HG03521 (cell line): ENCODE results near the gene TRMT2A.
"Not testable (repeated sequence)": the region's sequence is repeated elsewhere in the genome, so short reads cannot be mapped to it uniquely, and the experiment has no call there.

Experiments used
- ATAC-seq: cut with Tn5 transposase; IDR thresholded peaks from one replicate; pipeline ENCODE4 v1.9.1; 2021; ENCODE audit warnings: mild to moderate bottlenecking, moderate library complexity; ENCODE audit not compliant: unreplicated experiment

TRMT2A gene

DNA sequence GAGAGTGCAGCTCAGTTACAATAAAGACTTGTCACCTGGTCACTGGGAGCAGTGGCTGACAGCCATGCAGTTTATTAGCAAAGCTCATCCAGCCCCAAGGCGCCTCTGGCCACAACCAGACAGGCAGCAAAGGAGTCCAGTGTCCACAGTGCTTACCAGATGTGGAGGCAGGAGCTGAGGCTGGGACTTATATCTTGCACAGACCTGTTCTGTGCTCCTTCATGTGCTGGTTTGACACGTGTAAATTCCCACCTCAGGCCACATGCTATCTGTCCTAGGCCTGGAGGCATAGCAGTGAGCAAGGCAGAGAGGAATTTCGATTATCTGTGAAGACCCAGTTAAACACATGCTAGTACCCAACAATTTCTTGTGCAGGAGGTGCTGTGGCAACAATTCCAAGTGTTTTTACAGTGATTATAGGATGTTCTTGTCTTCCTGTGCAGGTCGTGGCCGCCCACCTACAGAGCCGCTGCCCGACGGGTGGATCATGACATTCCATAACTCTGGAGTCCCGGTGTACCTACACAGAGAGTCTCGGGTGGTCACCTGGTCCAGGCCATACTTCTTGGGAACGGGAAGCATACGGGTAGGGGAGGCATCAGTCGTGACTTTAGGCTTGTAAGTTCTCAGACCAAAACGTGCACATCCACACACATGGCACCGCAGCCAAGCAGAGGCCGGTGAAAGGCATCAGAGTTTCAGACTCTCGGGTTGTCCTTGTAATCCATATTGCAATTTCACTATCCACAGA is 27.6 kb downstream of the TRMT2A start:
- ATAC-seq, result no peak

DNA sequence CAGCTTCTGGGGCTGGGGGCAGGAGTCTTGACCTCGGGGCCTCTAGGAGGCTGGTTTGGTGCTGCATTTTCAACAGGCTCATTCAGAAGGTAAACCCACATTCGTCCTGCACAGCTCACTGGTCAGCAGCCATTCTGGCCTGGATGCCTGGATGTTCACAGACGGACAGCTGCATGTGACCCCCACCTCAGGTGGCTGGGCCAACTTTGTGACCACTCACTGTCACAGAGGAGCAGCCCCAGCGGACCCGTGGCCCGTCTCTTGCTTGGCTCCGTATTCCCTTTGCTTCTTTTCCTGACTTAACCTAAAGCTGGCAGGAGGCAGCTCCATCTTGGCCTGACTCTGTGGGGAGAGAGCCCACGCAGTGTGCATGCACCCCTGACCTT is 28.8 kb downstream of the TRMT2A start:
- no peak for ATAC-seq

DNA sequence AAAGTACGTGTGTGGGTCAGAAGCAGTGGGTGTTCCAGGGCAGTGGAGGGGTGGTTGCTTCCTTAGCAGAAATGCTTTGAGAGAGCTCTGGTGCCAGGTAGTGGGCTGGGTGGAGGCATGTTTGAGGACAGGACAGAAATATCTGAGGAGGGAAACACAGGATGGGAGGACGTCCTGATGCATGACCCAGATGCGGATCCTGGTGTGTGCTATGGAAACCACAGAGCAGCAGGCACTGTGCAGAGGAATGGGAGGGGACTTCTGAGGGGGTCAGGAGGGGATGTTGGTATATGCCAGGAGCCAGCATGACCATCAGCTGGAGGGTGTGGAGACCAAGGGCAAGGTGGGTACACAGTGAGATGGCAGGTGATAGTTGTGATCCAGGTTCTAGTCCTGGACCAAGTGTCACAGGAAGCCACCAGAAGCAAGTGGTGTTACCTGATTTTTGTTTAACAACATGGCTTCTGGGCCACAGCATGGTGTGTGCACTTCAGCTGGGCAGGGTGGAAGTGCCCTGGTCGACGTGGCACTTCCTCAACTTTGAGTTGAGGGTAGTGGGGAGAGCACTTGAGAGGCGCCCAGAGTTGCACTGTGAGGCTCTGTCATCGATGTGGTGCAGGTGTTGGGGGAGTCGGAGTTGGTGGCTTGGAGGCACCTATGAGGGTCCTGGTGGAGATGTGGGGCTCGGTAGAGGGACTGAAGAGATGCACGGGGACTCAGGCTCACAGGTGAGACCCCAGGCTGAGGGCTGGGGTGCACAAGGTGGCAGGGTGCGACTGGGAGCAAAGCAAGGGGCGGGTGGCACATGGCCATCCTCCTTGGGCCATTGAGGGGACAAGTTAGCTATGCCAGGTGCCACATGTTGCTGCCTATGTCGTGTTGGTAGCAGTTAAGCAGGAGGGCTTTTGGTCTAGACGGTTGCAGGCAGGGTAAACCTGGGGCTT is 29.4 kb downstream of the TRMT2A start:
- no peak for ATAC-seq

DNA sequence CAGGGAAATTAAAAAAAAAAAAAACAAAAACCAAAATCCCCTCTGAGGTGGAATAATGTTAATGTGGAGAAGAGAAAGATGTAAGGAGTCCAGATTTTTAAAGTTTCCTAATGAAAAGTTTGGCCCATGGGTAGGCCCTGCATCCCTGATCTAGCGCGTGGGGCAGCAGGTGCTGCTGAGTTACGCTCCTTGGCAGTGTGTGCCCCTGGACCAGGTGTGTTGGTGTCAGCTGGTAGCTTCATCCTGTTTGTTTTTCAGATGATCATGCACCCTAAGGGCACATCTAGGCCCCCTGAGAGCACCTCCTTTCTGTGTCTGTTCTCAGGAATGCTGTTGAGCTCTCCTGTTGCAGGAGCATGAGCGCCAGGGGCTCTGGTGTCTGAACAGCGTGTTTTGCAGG is 30.3 kb downstream of the TRMT2A start:
- no peak for ATAC-seq

DNA sequence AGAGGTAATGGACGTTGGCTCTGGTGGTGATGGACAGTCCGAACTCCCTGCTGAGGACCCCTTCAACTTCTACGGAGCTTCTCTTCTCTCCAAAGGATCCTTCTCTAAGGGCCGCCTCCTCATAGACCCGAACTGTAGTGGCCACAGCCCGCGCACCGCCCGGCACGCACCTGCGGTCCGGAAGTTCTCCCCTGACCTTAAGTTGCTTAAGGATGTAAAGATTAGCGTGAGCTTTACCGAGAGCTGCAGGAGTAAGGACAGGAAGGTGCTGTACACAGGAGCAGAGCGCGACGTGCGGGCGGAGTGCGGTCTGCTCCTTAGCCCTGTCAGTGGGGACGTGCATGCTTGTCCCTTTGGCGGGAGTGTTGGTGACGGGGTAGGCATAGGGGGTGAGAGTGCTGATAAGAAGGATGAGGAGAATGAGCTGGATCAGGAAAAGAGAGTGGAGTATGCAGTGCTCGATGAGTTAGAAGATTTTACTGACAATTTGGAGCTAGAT is 30.9 kb downstream of the TRMT2A start:
- no peak for ATAC-seq

DNA sequence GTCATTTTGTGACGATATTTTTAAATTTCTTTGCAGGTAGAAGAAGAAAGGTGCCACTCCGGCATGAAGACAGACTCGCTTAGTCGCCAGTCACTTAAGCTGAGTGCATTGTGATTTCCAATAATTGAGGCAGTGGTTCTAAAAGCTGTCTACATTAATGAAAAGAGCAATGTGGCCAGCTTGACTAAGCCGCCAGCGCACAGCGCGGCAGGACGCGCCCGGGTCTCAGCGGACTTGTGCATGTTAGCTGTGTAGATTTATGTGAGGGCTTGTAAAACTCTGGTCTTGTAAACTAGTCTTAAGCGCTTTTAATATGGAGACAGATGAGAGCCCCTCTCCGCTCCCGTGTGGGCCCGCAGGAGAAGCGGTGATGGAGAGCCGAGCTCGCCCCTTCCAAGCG is 31.4 kb downstream of the TRMT2A start:
- ATAC-seq, result no peak

DNA sequence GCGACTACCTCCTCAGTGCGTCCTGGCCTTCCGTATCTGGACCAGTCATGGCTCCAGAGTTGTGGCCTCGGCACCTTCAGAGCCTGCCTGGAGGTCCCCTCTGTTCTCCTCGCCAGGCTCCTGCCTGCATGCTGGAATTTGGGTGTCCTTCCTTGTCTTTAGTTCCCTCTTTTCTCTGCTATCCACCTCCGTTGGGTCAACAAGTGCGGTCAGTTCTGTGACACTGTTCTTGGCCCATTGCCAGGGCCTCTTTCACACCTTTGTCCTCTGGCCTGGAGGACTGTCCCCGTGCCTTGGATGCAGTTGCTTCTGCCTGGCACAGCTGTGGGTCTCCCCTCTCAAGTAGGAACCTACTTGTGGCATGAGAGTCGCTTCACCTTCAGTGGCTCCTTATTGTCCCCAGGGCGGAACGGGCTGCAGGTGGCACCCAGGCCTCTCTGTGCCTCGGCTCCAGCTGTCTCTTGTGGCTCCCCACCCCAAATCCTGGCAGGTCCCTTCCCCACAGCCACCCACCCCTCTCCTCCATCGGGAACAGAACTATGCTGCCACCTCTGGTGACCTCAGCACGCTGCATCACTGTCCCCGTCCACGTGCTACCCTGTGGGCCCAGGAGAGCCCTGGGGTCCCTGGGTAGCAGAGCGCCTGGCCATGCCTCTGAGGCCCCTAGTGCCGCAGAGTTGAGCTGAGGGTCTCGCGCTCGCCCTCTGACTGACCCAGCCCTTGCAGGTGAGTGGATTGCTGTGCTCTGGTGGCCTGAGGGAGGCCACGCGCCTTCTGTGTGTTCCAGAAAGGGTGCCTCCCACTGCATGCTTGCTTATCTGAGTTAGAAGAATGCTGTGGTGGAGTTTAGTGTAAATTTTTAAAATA is 32.2 kb downstream of the TRMT2A start:
- ATAC-seq, result no peak

DNA sequence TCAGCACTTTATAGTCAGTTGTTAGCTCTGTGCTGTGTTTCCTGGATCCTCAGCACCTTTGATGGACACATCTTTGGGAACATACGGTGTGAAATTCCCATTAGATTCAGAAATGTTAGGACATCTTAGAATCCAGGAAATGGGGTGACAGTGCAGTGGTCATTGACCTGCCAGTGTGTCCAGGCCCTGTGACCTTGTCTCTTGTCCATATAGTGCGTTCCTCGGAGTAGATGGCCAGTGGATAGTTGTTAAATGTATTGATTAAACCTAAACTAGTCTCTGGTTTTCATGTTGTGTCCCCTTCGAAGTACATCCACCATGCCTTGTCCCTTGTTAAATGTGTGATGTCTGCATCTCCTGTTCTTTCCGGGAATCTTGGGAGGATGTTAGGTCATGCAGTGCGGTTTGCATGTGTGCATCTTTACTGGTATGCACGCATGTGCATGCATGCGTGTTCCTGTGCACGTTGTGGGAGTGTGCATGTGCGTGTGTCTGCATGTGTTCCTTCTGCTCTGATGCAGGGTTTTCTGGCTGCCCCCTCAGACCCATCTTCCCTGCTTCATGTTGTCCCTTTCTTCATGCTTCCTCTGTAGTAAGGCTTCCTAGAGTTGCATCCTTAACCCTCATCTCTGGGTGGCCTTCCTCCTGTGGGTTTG is 33.0 kb downstream of the TRMT2A start:
- no peak for ATAC-seq

DNA sequence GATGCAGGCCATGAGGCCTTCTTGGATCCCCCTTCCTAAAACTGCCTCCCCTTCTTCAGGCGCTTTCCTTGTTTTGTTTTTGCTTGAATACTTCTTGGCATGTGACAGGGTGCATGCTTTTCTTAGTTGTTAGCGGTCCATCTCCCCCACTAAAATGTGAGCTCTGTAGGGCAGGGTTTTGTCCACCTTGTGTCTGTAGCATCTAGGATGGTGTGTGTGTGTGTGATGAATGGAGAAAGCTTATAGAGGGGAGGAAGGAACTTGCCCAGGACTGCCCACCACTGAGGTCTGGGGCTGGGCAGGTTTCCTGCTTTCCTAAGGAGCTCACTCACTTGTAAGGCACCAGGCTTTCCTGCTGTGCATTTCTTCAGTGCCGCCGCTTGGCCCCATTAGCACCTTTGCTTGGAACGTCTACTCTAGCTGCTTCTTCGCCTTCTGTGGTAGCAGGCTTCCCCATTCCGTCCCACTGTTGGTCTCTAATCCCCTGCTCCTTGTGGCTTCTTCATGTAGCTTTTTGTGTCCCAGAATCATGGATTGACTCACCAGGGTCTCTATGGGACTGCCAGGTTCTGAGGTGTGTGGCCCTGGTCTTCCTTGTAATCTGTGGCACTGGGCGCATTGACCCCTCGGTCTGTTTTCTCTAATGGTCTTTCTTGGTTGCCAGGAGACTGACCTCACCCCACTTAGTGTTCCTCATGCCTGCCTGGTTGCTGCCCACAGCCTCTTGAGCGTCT is 33.7 kb downstream of the TRMT2A start:
- ATAC-seq, result no peak

DNA sequence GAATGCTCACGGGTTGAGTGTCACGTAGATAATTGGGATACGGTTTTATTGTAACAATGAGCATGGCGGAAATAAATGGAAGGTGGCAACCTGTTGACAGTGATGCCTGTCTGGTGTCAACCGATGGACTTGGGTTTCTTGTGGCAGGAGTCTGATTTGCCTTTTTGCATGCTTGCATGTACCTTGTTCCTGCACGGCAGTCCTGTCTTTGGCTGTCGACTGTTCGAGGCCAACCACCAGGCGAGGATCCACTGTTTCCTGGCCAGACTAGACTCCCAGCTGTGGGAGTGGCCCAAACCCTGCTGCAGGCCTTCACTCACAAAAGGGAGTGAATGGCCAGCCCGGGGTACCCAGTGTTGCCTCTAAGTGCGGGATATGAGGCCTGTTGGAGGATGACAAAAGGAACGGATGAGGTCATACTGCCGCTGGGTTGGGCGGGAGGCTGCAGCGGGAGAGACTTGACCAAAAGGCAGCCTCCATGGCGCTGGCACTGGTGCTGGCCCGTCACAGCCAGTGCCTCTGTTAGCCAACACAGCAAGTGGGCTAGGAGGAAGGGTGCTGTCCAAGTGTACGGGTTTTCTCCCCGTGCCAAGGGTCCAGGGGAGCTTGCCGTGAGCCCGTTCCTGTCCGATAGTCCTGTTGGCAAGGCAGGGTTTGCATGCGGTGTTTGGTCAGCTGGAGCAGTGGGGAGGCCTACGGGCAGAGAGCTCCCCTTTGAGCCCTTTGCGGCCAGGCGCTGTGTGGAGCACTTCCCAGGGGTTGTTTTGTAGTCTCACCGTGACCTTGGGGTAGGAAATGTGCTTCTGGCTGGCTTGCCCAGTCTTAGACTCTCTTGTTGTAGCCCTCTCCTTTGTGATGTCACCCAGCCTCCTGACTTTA is 36.0 kb downstream of the TRMT2A start:
- ATAC-seq, result no peak

DNA sequence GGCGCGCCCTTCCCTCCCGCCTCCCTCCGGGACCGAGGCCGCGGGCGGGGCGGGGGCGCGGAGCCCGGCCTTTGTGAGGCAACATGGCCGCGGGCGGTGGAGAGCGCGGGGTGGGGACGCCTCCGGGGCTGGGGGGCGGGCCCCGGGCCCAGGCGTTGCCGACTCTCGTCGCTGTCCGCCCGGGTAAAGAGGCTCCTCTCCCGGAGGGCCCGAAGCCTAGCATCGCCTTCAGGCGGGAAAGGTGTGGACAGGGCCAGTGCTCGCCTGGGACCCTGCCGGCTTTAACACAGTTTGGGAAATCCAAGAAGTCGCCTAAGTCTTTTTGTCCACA is 36.6 kb downstream of the TRMT2A start:
- ATAC-seq, result peak; percentile 53

DNA sequence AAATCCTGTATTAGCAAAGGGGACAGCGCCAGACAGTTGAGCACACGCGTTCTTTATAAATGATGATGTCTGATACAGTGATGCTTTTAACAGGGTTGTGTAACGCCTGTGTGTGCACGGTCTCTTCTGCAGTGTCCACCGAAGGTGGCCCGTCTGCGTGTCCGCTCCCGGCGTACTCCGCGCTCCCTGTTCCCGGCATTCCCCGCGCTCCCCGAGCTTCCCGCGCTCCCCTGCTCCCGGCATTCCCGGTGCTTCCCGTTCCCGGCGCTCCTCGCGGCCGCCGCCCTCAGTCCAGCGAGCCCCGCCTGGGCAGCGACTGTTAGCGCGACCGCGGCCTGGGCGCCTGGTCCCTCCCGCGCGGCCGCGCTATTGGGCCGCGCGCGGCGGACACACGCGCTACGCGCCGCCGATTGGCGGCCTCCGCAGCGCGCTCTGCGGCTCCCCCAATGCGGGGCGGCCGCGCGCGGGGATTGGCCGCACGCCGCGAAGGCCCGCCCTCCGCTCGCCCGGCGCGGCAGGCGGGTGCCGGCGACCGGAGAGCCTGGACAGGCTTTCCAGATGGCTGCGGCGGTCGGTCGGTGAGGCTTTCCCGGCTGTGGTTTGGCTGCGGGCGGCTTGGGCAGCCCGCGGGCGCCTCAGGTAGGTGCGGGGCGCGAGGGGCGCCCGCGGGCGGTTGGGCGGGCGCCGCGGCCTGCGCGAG is 37.1 kb downstream of the TRMT2A start, which contains the start of gene DGCR8:
Gene DGCR8, plus strand, starts transcription at position 497 of the 700 bp plus-strand sequence. CDS start 5,723 bp downstream, outside the sequence.
- ATAC-seq, result peak; percentile 81

DNA sequence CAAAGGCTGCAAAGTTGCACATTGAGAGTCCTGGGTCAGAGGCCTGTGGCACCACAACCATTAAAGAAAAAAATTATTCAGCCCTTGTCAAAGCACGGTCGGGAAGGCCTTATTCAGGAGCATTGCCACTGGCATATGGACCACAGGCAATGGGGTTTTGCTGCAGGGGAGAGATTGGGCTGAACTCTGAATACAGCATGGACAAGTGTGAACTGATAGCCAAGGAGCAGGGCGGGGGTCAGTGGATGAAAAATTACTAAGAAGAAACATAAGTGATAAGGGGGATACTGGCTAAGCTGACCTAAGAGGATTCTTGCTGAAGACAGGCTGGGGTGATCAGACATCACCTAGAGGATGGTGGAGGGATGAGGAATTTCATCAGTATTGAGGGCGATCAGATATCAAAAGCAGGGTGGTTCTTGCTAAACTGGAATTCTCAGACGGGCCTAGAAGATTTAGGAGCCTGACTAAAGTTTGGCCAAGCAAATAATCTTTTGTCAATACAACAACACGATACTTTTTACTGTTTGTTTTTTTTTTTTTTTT is 40.3 kb downstream of the TRMT2A start:
- no peak for ATAC-seq

DNA sequence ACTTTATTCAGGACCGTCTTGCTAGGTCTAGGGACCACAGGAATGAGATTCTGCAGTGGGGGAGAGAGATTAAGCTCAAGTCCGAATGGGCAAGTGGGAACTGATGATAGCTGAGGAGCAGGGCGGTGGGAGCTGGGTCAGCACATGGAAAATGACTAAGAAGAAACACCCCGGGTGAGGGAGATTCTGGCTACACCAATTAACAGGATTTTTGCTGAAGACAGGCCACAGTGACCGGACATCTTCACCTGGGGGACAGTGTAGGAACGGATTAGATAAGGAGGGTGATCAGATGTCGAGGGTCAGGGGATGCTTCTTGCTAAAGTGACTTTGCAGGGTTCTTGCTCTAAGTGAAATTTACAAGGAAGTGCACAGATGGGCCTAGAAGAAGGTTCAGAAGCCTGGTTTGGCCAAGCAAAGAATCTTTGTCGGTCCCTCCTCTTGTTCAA is 45.5 kb downstream of the TRMT2A start:
- ATAC-seq, result no peak

DNA sequence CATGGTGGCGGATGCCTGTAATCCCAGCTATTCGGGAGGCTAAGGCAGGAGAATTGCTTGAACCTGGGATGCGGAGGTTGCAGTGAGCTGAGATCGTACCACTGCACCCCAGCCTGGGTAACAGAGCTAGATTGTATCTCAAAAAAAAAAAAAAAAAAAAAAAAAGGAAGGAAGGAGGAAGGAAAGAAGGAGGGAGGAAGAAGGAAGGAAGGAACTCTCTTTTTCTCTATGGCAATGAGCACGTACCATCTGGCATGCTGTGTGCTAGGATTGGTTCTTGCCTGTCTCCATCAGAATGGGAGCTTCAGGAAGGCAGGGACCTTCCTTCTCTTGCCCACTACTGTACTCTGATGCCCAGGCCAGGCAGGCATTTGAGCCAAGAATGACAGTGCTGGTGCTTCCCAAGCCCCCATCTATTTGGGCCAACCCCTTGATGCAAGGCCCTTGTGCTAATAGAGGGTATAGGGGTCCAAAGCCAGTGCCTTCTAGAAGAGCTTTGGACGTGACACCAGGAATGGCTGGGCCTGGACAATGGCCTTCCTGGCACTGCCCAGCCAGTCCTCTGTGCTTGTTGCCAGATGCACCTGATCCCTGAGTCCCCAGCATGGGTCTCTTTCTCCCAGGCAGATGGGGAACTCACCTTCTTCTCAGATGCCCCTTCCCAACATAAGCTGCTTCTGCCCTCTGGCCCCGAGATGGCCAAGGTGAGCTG is 47.5 kb downstream of the TRMT2A start:
- no peak for ATAC-seq

DNA sequence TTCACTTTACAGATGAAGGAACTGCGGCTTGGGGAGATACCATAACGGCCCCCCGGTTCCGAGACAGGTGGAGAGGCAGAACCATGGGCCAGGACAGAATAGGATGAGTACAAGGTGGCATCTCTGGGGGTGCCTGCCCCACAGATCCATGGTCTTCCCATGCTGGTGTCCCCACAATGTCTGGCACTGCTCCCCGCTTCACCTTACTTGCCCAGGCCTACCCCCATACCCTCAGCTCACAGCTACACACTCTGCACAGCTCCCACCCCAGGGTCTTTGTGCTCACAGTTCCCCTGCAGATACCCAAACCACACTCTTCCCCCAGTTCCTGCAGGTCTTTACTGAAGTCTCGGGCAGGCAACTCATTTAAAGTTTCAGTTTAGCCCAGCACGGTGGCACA is 48.4 kb downstream of the TRMT2A start:
- ATAC-seq, result no peak

DNA sequence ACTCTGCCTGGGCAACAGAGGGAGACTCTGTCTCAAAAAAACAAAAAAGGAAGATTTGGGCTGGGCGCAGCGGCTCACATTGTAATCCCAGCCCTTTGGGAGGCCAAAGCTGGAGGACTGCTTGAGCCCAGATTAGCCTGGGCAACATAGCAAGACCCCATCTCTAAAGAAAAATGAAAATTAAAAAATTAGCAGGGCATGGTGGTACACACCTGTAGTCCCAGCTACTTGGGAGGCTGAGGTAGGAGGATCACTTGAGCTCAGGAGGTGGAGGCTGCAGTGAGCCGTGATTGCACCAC is 49.7 kb downstream of the TRMT2A start:
- ATAC-seq, result not testable (repeated sequence)
